ENCODE measurements around the gene PTTG1IP.

PTTG1IP gene

GRCh38 chr21:44869781-44870747 lies 3.4 kb downstream of the PTTG1IP start:
- peak in 2 of 10 donors; percentile 26 to 65 for DNase-seq
- intact Hi-C loops (cut with DNase I): loop anchor here (5.0 kb wide), 2 partner anchors 53 to 68 kb away; partner anchors contain the start of genes SUMO3 and UBE2G2

GRCh38 chr21:44868707-44869106 lies 4.8 kb downstream of the PTTG1IP start:
- intact Hi-C loops (cut with DNase I): no loop called here
- DNase-seq: peak in 2 of 10 donors; percentile 31 to 39

GRCh38 chr21:44867999-44868700 lies 5.3 kb downstream of the PTTG1IP start:
- DNase-seq: peak in 3 of 10 donors; percentile 27 to 35 (median 28)
- intact Hi-C loops (cut with DNase I): no loop called here

- DNase-seq: peak in 4 of 10 donors; percentile 7 to 68 (median 50)
- intact Hi-C loops (cut with DNase I): no loop called here
These were observed 6.0 kb downstream of the PTTG1IP start for GRCh38 chr21:44867464-44867863.

GRCh38 chr21:44866780-44867179 lies 6.7 kb downstream of the PTTG1IP start:
- intact Hi-C loops (cut with DNase I): no loop called here
- DNase-seq: peak in 4 of 10 donors; percentile 44 to 84 (median 78)

GRCh38 chr21:44865561-44866280 lies 7.8 kb downstream of the PTTG1IP start:
- intact Hi-C loops (cut with DNase I): no loop called here
- peak in 4 of 10 donors; percentile 3 to 80 (median 38) for DNase-seq

- intact Hi-C loops (cut with DNase I): no loop called here
These were observed 10.4 kb downstream of the PTTG1IP start for GRCh38 chr21:44862869-44863685.

DNA sequence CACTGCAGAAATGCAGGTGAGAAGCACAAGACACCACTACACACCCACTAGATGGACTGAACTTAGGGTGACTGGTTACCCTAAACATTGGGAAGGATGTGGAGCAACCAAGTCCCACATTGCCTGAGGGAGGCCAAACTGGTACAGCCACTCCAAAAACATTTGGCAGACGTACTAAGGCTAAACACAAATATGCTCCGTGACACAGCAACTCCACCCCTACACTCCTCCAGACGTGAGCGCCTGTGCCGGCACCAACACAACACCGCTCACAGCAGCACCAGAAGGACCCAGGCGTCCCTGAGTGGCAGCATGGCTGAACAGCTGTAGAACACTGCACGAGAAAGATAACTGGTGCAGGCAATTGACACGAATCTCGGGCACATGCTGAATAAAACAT lies 14.7 kb downstream of the PTTG1IP start:
- intact Hi-C loops (cut with DNase I): no loop called here
- peak in 1 of 10 donors; percentile 65 for DNase-seq

More at GRCh38 chr21:44862869-44863685, 10.4 kb downstream of the PTTG1IP start:
- DNase-seq: peak in 2 of 10 donors; percentile 33 to 43

GRCh38 chr21:44858291-44858690 lies 15.2 kb downstream of the PTTG1IP start:
- DNase-seq: peak in 3 of 10 donors; percentile 42 to 78 (median 55)
- intact Hi-C loops (cut with DNase I): no loop called here

GRCh38 chr21:44857127-44857892 lies 16.2 kb downstream of the PTTG1IP start:
- peak in 3 of 10 donors; percentile 37 to 57 (median 46) for DNase-seq
- intact Hi-C loops (cut with DNase I): no loop called here

DNA sequence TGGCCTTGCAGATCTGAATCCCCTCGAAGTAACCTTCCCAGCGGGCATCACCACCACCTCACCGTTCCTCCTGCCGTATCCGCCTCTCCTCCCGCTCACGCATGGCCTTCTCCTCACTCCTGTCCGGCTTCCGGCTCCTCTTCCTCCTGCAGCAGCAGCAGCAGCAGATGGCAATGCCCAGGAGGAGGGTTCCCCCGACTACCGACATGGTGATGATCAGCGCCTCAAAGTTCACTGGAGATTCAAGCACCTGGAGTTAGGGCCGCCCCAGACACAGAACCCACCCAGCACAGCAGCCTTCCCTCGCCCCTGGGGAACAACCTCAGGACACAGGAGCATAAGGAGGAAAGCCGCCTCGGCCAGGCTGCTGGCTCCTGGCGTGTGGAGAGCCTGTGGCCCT lies 17.4 kb downstream of the PTTG1IP start:
- DNase-seq: peak in 2 of 10 donors; percentile 44 to 59
- intact Hi-C loops (cut with DNase I): no loop called here

DNA sequence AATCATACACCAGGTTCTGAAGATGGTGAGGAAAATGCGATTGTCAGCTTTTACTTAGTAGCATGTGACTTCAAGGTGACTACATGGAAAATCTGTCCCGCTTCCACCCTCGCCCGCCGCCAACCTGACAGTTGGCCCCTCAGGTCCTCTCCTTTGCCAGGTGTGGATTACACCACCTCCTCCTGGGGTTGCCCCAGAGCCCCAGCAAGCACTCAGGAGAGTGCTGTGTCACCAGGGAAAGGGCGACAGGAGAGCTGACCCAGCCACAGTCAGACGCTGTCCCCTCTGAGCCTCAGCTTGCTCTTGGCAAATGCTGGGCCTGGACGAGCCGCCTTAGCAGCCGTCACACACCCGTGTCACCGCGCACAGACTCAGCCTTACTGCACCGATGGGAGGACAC lies 17.9 kb downstream of the PTTG1IP start:
- intact Hi-C loops (cut with DNase I): no loop called here
- peak in 2 of 10 donors; percentile 38 to 64 for DNase-seq

DNA sequence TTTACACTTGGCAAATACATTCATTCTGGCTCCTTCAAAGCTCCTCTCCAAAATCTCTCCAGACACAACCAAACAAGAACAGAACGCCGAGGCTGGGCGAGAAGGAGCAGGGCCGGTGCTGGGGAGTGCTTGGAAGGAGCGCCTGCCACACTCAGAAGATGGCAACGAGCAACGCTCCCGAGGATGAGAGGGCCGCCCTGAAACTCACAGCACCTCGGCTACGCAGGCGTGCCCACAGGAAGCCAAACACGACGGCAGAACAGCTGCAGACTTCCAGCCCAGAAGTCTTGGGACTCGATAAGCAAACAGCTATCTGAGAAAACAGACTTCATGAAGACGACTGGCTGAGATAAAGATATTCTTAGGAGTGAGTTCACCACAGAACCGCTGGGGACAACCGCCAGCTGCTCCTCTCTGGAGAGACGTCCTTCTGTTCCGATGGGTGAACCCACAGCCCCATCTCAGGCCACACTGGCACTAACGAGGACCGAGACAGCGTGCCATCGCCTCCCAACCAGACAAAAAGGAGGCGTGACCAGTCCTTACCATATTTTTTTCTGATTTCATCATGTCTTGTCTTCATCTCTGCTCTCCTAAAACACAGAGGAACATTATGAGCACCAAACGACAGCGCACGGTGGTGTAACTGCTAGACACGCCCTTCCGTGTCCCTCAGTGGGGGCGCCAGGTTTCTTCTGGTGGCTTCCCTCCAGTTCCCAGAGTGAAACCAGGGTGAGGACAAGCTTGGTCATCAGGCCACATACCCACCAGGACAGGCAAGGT lies 18.6 kb downstream of the PTTG1IP start:
- peak in 2 of 10 donors; percentile 55 to 63 for DNase-seq
- intact Hi-C loops (cut with DNase I): no loop called here

DNA sequence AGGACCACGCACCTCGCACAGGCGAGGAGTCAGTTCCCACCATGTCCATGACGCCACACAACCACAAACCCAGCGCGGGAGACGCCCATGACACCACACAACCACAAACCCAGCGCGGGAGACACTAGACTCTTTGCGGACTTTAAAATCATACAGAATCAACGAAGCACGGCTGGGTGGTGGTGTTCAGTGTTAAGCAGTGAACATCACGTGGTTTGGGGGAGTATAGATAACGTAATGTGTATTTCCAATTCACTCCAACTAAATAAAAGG lies 19.2 kb downstream of the PTTG1IP start:
- intact Hi-C loops (cut with DNase I): no loop called here
- DNase-seq: peak in 2 of 10 donors; percentile 21 to 39

DNA sequence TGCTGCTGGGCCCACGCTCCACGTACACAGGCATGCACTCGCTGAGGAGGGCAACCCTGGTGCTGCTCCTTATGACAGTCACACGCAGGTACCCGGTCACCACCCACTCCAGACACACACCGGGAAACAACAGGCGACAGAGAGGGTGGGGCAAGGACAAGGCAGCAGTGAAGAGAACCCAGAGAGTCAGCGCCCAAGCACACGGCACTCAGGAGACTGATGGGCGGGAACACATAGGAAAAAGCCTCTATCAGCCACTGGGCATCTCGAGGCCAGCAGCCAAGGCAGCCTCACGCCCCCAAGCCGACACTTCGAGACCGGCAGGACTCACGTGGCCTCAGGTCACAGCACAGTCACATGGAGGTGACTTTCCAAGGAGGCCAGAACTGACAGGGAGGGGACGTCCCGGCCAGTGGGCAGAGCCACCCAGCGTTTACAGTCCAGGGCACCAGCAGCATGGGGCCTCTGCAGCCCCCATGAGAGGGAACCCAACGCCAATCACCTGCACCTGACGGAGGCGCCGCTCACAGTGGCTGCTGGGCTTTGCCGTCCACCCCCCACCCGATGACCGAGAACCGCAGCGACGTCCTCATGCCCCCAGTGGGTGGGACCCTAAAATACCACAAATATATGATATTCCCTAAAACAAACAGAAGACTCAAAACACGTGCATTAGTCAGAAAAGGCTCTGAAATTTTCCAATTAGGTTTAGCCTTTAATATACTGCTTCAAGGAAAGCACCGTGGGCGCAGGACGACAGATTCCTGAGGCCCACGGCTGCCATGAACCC lies 19.7 kb downstream of the PTTG1IP start:
- intact Hi-C loops (cut with DNase I): no loop called here
- peak in 3 of 10 donors; percentile 22 to 74 (median 68) for DNase-seq

DNA sequence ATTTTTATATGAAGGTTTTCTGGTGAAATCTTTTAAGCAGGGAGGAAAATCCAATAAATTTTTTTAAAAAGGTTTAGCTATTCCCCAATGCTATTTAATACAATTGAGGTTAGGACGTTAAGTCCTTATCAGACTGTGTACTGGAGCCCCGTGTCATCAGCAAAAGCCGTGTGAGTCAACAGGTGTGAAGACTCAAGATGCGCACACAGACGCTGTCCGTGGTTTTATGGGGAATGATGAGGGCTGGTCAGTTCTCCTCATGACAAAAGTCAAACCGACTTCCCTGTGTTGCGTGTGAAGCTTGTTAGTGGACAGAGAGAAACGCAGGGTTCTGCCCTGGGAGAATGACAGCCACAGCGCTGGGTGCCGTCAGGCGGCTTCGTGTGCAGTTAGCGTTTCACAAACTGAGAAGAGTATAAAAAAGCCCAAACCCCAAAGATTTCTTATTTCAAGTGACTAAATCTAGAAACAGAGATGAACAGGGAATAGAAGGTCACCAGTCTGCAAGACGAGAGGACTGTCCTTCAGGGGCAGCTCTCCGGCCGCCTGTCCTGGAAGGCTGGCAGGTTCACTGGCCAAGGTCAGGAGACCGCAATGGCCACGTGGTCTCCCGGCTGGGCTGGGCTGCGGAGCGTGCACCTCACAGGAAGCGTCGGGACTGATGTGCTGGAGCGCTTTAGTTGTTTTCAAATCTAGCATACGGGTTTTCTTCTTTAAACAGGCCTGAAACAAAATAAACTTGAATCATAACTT lies 22.4 kb downstream of the PTTG1IP start:
- intact Hi-C loops (cut with DNase I): no loop called here
- DNase-seq: peak in 2 of 10 donors; percentile 40 to 75
